H1 (cell line): ENCODE measurements around the gene EXT2. TPM values are rescaled to one million over a fixed set of nuclear protein-coding genes. Genes with fewer than 3 reads are reported as not detected.

ENCODE experiments used
- CBX8 ChIP-seq: fragments of 300-800, 300-1000 bp; sonication (generic); IDR thresholded peaks from 2 replicates; pipeline ENCODE4 v1.7.1; 2016; ENCODE audit warnings: low read depth, low read length, borderline replicate concordance
- CHD2 ChIP-seq: IDR thresholded peaks from 2 replicates; pipeline ENCODE4 v1.6.1; 2012; ENCODE audit warnings: low read length, improper control_type of control experiment
- CHD7 ChIP-seq: fragments of 300-600 bp; sonication (generic); IDR thresholded peaks from 2 replicates; pipeline ENCODE4 v1.7.1; 2012; ENCODE audit warnings: low read length, moderate library complexity, mild to moderate bottlenecking, inconsistent platforms; ENCODE audit not compliant: insufficient replicate concordance
- RBBP5 ChIP-seq: IDR thresholded peaks from 2 replicates; pipeline ENCODE4 v1.7.1; 2012; ENCODE audit warnings: low read depth, mild to moderate bottlenecking, inconsistent platforms, low read length, moderate library complexity, borderline replicate concordance
- SAP30 ChIP-seq: fragments of 300-600 bp; sonication (generic); IDR thresholded peaks from 2 replicates; pipeline ENCODE4 v1.7.1; 2012; ENCODE audit warnings: low read length, moderate library complexity, mild to moderate bottlenecking, inconsistent platforms; ENCODE audit not compliant: insufficient read depth, insufficient replicate concordance
- SIRT6 ChIP-seq: IDR thresholded peaks from one replicate; pipeline ENCODE4 v1.7.1; 2012; ENCODE audit warnings: low read length, inconsistent platforms
- SRF ChIP-seq: IDR thresholded peaks from 2 replicates; pipeline ENCODE4 v1.6.1; 2011; ENCODE audit warnings: mild to moderate bottlenecking, low read depth, low read length, moderate library complexity
- TAF1 ChIP-seq: IDR thresholded peaks from 2 replicates; pipeline ENCODE4 v1.6.1; 2011; ENCODE audit warnings: mild to moderate bottlenecking, low read depth, low read length
- polyA plus RNA-seq, 7 experiments: library from polyadenylated mRNA; depleted of rRNA in 3 of 7; stranded (reverse) in 5 of 7; unstranded in 2 of 7; fragments of >200 nt in 5 of 7; fragments of 200-250 nt in 2 of 7; gene quantifications; 1 replicate in 5 of 7; 2 replicates in 1 of 7; 4 replicates in 1 of 7; pipeline versions ENCODE4 v1.2.1 to v1.2.3, GENCODE V29; 2011 to 2013; ENCODE audit warnings: missing spikeins in 2 of 7, mixed read lengths in 2 of 7
- total RNA-seq: library from RNA; stranded (reverse); fragmentation: NEBNext Ultra II Directional; extraction: Animal tissue kit (Norgen Biotek cat#: 25700); gene quantifications from 2 replicates; pipeline ENCODE4 v1.2.1, GENCODE V29; 2021
- TF ChIP-seq, protein P1 (sequence below), 3 experiments: IDR thresholded peaks; 1 replicate in 2 of 3; 2 replicates in 1 of 3; pipeline versions ENCODE4 v1.5.1 to v1.6.1; 2011; ENCODE audit warnings: low read length in 3 of 3, mild to moderate bottlenecking in 3 of 3, inconsistent platforms in 2 of 3, low read depth in 1 of 3, moderate library complexity in 1 of 3; ENCODE audit not compliant: insufficient read depth in 1 of 3; ENCODE audit errors: control extremely low read depth in 1 of 3

EXT2 gene
- total and polyA plus RNA-seq, 2 of the 8 experiments (the other 6 are each of a cell fraction or from before 2014, with no cell fraction given), result 29.8 to 42.8 TPM

- TF ChIP-seq CHD7 (no peak), SIRT6 (no peak), TAF1 (no peak), CHD2 (no peak), RBBP5 (no peak), CBX8 (no peak), SAP30 (no peak), SRF (no peak)
- TF ChIP-seq, protein P1, sequence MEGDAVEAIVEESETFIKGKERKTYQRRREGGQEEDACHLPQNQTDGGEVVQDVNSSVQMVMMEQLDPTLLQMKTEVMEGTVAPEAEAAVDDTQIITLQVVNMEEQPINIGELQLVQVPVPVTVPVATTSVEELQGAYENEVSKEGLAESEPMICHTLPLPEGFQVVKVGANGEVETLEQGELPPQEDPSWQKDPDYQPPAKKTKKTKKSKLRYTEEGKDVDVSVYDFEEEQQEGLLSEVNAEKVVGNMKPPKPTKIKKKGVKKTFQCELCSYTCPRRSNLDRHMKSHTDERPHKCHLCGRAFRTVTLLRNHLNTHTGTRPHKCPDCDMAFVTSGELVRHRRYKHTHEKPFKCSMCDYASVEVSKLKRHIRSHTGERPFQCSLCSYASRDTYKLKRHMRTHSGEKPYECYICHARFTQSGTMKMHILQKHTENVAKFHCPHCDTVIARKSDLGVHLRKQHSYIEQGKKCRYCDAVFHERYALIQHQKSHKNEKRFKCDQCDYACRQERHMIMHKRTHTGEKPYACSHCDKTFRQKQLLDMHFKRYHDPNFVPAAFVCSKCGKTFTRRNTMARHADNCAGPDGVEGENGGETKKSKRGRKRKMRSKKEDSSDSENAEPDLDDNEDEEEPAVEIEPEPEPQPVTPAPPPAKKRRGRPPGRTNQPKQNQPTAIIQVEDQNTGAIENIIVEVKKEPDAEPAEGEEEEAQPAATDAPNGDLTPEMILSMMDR (IDR thresholded peaks at IDR 0.05; ENCODE audit: control extremely low read depth in 1 of 3, insufficient read depth in 1 of 3, low read depth in 1 of 3, low read length in 3 of 3), result no peak
Measured at GRCh38 chr11:44101098-44101497, 5.6 kb downstream of the EXT2 start (continued).
